Endothelial cell of umbilical vein (primary cell): ENCODE measurements around the gene PRC1. TPM values are rescaled to one million over a fixed set of nuclear protein-coding genes. Genes with fewer than 3 reads are reported as not detected.
A peak's percentile ranks its signal among the peaks of the same experiment; 100 is the strongest.

ENCODE experiments used
- BruUV-seq: library from RNA; stranded (reverse); fragments of 400-500 nt; replicated peaks from 2 replicates; lab custom pipeline; 2021; lab: Mats Ljungman, UMichigan
- CTCF ChIA-PET: fragments of 300-600, 350-600 bp; sonication (Branson Sonifier 250); formaldehyde crosslinking; loops from one replicate; lab custom pipeline; 2021; ENCODE audit warnings: antibody characterized with exemption, inconsistent platforms; lab: Charles Lee
- POLR2A ChIA-PET: fragments of 300-600, 350-600 bp; sonication (Branson Sonifier 250); formaldehyde crosslinking; loops from one replicate; lab custom pipeline; 2021; ENCODE audit warnings: antibody characterized with exemption, inconsistent platforms; lab: Charles Lee
- DNase-seq: peaks from one replicate; pipeline ENCODE4 v3.0.0-alpha.2; 2011; ENCODE audit warnings: low read depth, low spot score
- FAIRE-seq: peaks from 2 replicates; lab custom pipeline; 2011; peaks lifted over from hg19 to GRCh38; lab: Jason Lieb, UNC
- H2AFZ ChIP-seq: 2 replicates; pipeline ENCODE4 v1.6.0; 2012; ENCODE audit warnings: low read depth, low read length, control low read depth, inconsistent platforms
- H3K27ac ChIP-seq: 2 replicates; pipeline ENCODE4 v1.5.1; 2011; ENCODE audit warnings: low read depth, mild to moderate bottlenecking, control low read depth, low read length, moderate library complexity; ENCODE audit not compliant: insufficient read depth
- H3K27me3 ChIP-seq, 2 experiments: 2 replicates each; pipeline versions ENCODE4 v1.6.0 to v1.6.1; 2011; ENCODE audit warnings: low read length in 2 of 2, mixed read lengths in 1 of 2; ENCODE audit not compliant: control insufficient read depth in 2 of 2, insufficient read depth in 2 of 2
- H3K36me3 ChIP-seq, 2 experiments: 2 replicates in 1 of 2; 3 replicates in 1 of 2; pipeline ENCODE4 v1.5.1; 2011; ENCODE audit warnings: low read length in 2 of 2, mild to moderate bottlenecking in 1 of 2, moderate library complexity in 1 of 2; ENCODE audit not compliant: control insufficient read depth in 2 of 2, insufficient read depth in 2 of 2; ENCODE audit errors: extremely low read depth in 1 of 2
- H3K4me1 ChIP-seq: 3 replicates; pipeline ENCODE4 v1.5.1; 2011; ENCODE audit warnings: mild to moderate bottlenecking, low read length; ENCODE audit not compliant: control insufficient read depth, insufficient read depth; ENCODE audit errors: extremely low read depth
- H3K4me2 ChIP-seq: 2 replicates; pipeline ENCODE4 v1.6.1; 2011; ENCODE audit warnings: low read length, control low read depth, mixed read lengths; ENCODE audit not compliant: insufficient read depth
- H3K4me3 ChIP-seq, 3 experiments: fragments of 200-600 bp in 1 of 3; sonication (generic), shearing (Covaris generic) in 1 of 3; replicated peaks in 1 of 3; 2 replicates each; pipeline ENCODE4 v1.5.1; 2011 to 2016; ENCODE audit warnings: control low read depth in 3 of 3, low read length in 3 of 3, mild to moderate bottlenecking in 2 of 3, inconsistent platforms in 1 of 3, low read depth in 1 of 3, moderate library complexity in 1 of 3; ENCODE audit not compliant: insufficient read depth in 1 of 3
- H3K79me2 ChIP-seq: 2 replicates; pipeline ENCODE4 v1.6.0; 2012; ENCODE audit warnings: low read length, inconsistent platforms; ENCODE audit not compliant: control insufficient read depth, insufficient read depth
- H3K9ac ChIP-seq: replicated peaks from 2 replicates; pipeline ENCODE3; 2011; ENCODE audit warnings: low read length, control low read depth; ENCODE audit not compliant: insufficient read depth; ENCODE audit errors: extremely low read depth
- H3K9me1 ChIP-seq: replicated peaks from 3 replicates; pipeline ENCODE4 v1.6.0; 2011; ENCODE audit warnings: mild to moderate bottlenecking, low read length; ENCODE audit not compliant: control insufficient read depth, insufficient read depth; ENCODE audit errors: extremely low read depth
- H3K9me3 ChIP-seq: replicated peaks from 2 replicates; pipeline ENCODE4 v1.5.1; 2012; ENCODE audit warnings: low read length, inconsistent platforms; ENCODE audit not compliant: control insufficient read depth, insufficient read depth
- H4K20me1 ChIP-seq: replicated peaks from 2 replicates; pipeline ENCODE3; 2011; ENCODE audit warnings: mild to moderate bottlenecking, low read length; ENCODE audit not compliant: control insufficient read depth, insufficient read depth; ENCODE audit errors: extremely low read depth
- CTCF ChIP-seq, 2 donors: IDR thresholded peaks; 1 replicate in 1 of 2; 2 replicates in 1 of 2; pipeline ENCODE4 v1.5.1; 2011; ENCODE audit warnings: low read length in 2 of 2, mild to moderate bottlenecking in 2 of 2, moderate library complexity in 2 of 2, control low read depth in 1 of 2, inconsistent platforms in 1 of 2, low read depth in 1 of 2; ENCODE audit not compliant: insufficient read depth in 1 of 2; ENCODE audit errors: extremely low read depth in 1 of 2
- EZH2 ChIP-seq: IDR thresholded peaks from 2 replicates; pipeline ENCODE4 v1.6.1; 2012; ENCODE audit warnings: borderline replicate concordance, low read depth, mild to moderate bottlenecking, moderate library complexity, low read length, inconsistent platforms; ENCODE audit not compliant: severe bottlenecking
- FOS ChIP-seq: IDR thresholded peaks from 2 replicates; pipeline ENCODE4 v1.6.1; 2011; ENCODE audit warnings: mild to moderate bottlenecking, low read length, moderate library complexity, borderline replicate concordance; ENCODE audit not compliant: insufficient read depth
- GATA2 ChIP-seq: IDR thresholded peaks from 2 replicates; pipeline ENCODE4 v1.7.0; 2011; ENCODE audit warnings: low read depth, mild to moderate bottlenecking, moderate library complexity, mixed read lengths, low read length; ENCODE audit not compliant: insufficient read length, insufficient read depth
- JUN ChIP-seq: IDR thresholded peaks from 2 replicates; pipeline ENCODE4 v1.6.1; 2011; ENCODE audit warnings: borderline replicate concordance, low read depth; ENCODE audit not compliant: insufficient read length, insufficient read depth
- MAX ChIP-seq: IDR thresholded peaks from 2 replicates; pipeline ENCODE4 v1.6.1; 2011; ENCODE audit not compliant: insufficient read depth, insufficient read length
- MYC ChIP-seq: IDR thresholded peaks from one replicate; pipeline ENCODE4 v1.6.1; 2011; ENCODE audit warnings: mild to moderate bottlenecking, low read depth, low read length
- POLR2A ChIP-seq: IDR thresholded peaks from 2 replicates; pipeline ENCODE4 v1.6.1; 2012; ENCODE audit warnings: low read depth, mild to moderate bottlenecking, control low read depth, low read length
- POLR2AphosphoS5 ChIP-seq: IDR thresholded peaks from 2 replicates; pipeline ENCODE4 v1.6.1; 2012; ENCODE audit warnings: low read depth, mild to moderate bottlenecking, control low read depth, low read length, moderate library complexity; ENCODE audit not compliant: insufficient read depth
- dilution Hi-C: fragments of 300-500 bp; cut with MboI; formaldehyde crosslinking; loops from one replicate; pipeline ENCODE4 v1.15.0; 2019; ENCODE audit warnings: low sequenced_read_pairs; ENCODE audit not compliant: extremely low pct_ligation_motif_present
- intact Hi-C: fragments of 100-400 bp; cut with micrococcal nuclease; formaldehyde crosslinking; loops from one replicate; pipeline ENCODE4 v1.10.0; 2022
- polyA plus RNA-seq, 4 experiments: library from polyadenylated mRNA; depleted of rRNA in 3 of 4; stranded (reverse) in 3 of 4; unstranded in 1 of 4; fragments of >200 nt; gene quantifications; 2 replicates each; pipeline versions ENCODE4 v1.2.1 to v1.2.3, GENCODE V29; 2011 to 2012; ENCODE audit warnings: missing spikeins in 1 of 4
- total RNA-seq: library from RNA; stranded (reverse); gene quantifications from 2 replicates; pipeline ENCODE4 v1.2.3, GENCODE V29; 2021

The PRC1 gene
- total and polyA plus RNA-seq, 2 donors (not counting 3 experiments of a cell fraction or from before 2014, with no cell fraction given), result 171 to 280 TPM

GRCh38 chr15:90998737-90999136, 4.4 kb upstream of the PRC1 start:
- H3K9me1 ChIP-seq, result no peaks in the 10 kb centered on the region
- POLR2A ChIA-PET, result no interaction called here
- H2AFZ ChIP-seq, result no peak overlapping the region
- H3K27me3 ChIP-seq, result no peaks in the 10 kb centered on the region
- H3K27ac ChIP-seq, result no peak overlapping the region
- intact Hi-C loops, result no loop called here
- BruUV-seq, result no TSS peak
- H3K4me3 ChIP-seq, result no peak overlapping the region
- CTCF ChIA-PET, result no interaction called here
- no peak overlapping the region for H3K9ac ChIP-seq
- no peak for TF ChIP-seq GATA2
- FAIRE-seq, result no peak
- DNase-seq, result no peak
- H3K9me3 ChIP-seq, result no peaks in the 10 kb centered on the region
- H4K20me1 ChIP-seq, result no peaks in the 10 kb centered on the region
- dilution Hi-C loops, result no loop called here
- H3K36me3 ChIP-seq, result peaks cover 17 to 28% of the 10 kb centered on the region in 2 experiments
- peaks cover 19% of the 10 kb centered on the region for H3K79me2 ChIP-seq
- no peak overlapping the region for H3K4me2 ChIP-seq
- H3K4me1 ChIP-seq, result peaks cover 9% of the 10 kb centered on the region

GRCh38 chr15:90994059-90994416, 297 bp downstream of the PRC1 start:
- peak overlapping the region; percentile 91 for H3K9ac ChIP-seq
- peaks cover 4 to 6% of the 10 kb centered on the region in 2 experiments for H3K36me3 ChIP-seq
- H3K9me1 ChIP-seq, result no peaks in the 10 kb centered on the region
- peak overlapping the region; percentile 76 for H3K4me2 ChIP-seq
- peak overlapping the region; percentile 68 for H2AFZ ChIP-seq
- FAIRE-seq (no peak), DNase-seq (no peak)
- H3K79me2 ChIP-seq, result peaks cover 64% of the 10 kb centered on the region
- peak overlapping the region; percentile 69 for H3K27ac ChIP-seq
- H4K20me1 ChIP-seq, result no peaks in the 10 kb centered on the region
- no peaks in the 10 kb centered on the region for H3K9me3 ChIP-seq
- BruUV-seq, result no TSS peak
- H3K4me1 ChIP-seq, result peaks cover 22% of the 10 kb centered on the region
- intact Hi-C loops (loop anchor here (1.0 kb wide), 3 partner anchors 28 to 62 kb away; partner anchors contain the start of genes HDDC3 and VPS33B), dilution Hi-C loops (no loop called here)
- TF ChIP-seq POLR2A (no peak), MAX (no peak), FOS (no peak), EZH2 (no peak), MYC (no peak), JUN (no peak), GATA2 (no peak), CTCF (IDR thresholded peaks at IDR 0.05; ENCODE audit: extremely low read depth in 1 of 2, insufficient read depth in 1 of 2, low read depth in 1 of 2, low read length in 2 of 2) (no peak), POLR2AphosphoS5 (no peak)
- ChIA-PET CTCF (interaction anchor here (0.7 to 1.8 kb wide), 4 partner anchors 11 to 62 kb away, joined by 3 to 23 read pairs (median 12); partner anchors contain the start of gene HDDC3), POLR2A (no interaction called here)
- H3K4me3 ChIP-seq, result peak overlapping the region; percentile 71 to 93 (median 92)
- H3K27me3 ChIP-seq, result no peaks in the 10 kb centered on the region
